HepG2 (cell line): ENCODE data around the gene VPS4B.

ENCODE experiments used
- ELF1 ChIP-seq: sonication (generic); formaldehyde crosslinking; IDR thresholded peaks from 2 replicates; pipeline ENCODE4 v1.4.0; 2020; ENCODE audit warnings: missing genetic modification reagents
- FOXK1 ChIP-seq: sonication (generic); formaldehyde crosslinking; IDR thresholded peaks from 2 replicates; pipeline ENCODE4 v1.4.0; 2020; ENCODE audit warnings: low read depth, missing genetic modification reagents, borderline replicate concordance
- POLR2A ChIP-seq, 2 experiments: IDR thresholded peaks; 2 replicates each; pipeline ENCODE4 v1.6.1; 2011; ENCODE audit warnings: low read depth in 2 of 2, low read length in 2 of 2, mild to moderate bottlenecking in 1 of 2, moderate library complexity in 1 of 2; ENCODE audit not compliant: insufficient read depth in 1 of 2

GRCh38 chr18:63394954-63395353, 27.3 kb downstream of the VPS4B start:
- TF ChIP-seq ELF1 (no peak), POLR2A (IDR thresholded peaks at IDR 0.05; ENCODE audit: insufficient read depth in 1 of 2, low read depth in 2 of 2, low read length in 2 of 2) (no peak), FOXK1 (CRISPR knock-in tag) (no peak)
